RPMI7951 (cell line): ENCODE measurements around the gene ZNF722. TPM values are rescaled to one million over a fixed set of nuclear protein-coding genes. Genes with fewer than 3 reads are reported as not detected.
"Not testable (repeated sequence)": the region's sequence is repeated elsewhere in the genome, so short reads cannot be mapped to it uniquely, and the experiment has no call there.

Experiments used
- DNase-seq: peaks from one replicate; pipeline ENCODE4 v3.0.0-alpha.2; 2012; ENCODE audit warnings: low read depth
- total RNA-seq: library from RNA; depleted of rRNA; stranded (reverse); fragments of >200 nt; shearing (Covaris generic); gene quantifications from 2 replicates; pipeline ENCODE4 v1.2.3, GENCODE V29; 2014; rRNA removed

Gene ZNF722
- not detected in 2 replicates for total RNA-seq

GRCh38 chr7:63998549-63998948, at the start of gene ZNF722:
Gene ZNF722 (plus strand): TSS chr7:63998849. CDS start chr7:63998962, 113 bp downstream.
- DNase-seq, result no peak

- DNase-seq, result no peak
Measured at GRCh38 chr7:63953181-63953580, 45.5 kb upstream of the ZNF722 start.

- no peak for DNase-seq
Measured at GRCh38 chr7:63968629-63969028, 30.0 kb upstream of the ZNF722 start.

GRCh38 chr7:64015496-64015895, 16.8 kb downstream of the ZNF722 start:
- DNase-seq, result not testable (repeated sequence)

- no peak for DNase-seq
Measured at GRCh38 chr7:64035388-64035787, 36.7 kb downstream of the ZNF722 start.

GRCh38 chr7:64037095-64037494, 38.4 kb downstream of the ZNF722 start:
- DNase-seq, result no peak

GRCh38 chr7:64045301-64046040, 46.8 kb downstream of the ZNF722 start, which contains the start of gene ZNF727:
Gene ZNF727 (plus strand): TSS chr7:64045434. CDS start chr7:64045622, 188 bp downstream.
- no peak for DNase-seq

GRCh38 chr7:64046041-64046389, 47.4 kb downstream of the ZNF722 start:
- no peak for DNase-seq

Other genes with a start within 250 kb of the ZNF722 start
- not detected in 2 replicates for gene ZNF727, start 46.6 kb downstream of the ZNF722 start, total RNA-seq
- not detected in 2 replicates for gene ZNF735, start 208.4 kb downstream of the ZNF722 start, total RNA-seq
- not detected in 2 replicates for gene ZNF679, start 229.6 kb downstream of the ZNF722 start, total RNA-seq